Tibial nerve (tissue), 4 donors: ENCODE data around the gene HS6ST3. TPM values are rescaled to one million over a fixed set of nuclear protein-coding genes. Genes with fewer than 3 reads are reported as not detected.

Source experiments
- DNase-seq, 2 donors: peaks; one replicate each; pipeline ENCODE4 v3.0.0-alpha.2; 2019; ENCODE audit warnings: low spot score in 2 of 2
- H3K27ac ChIP-seq, 4 donors: fragments of 200-600 bp; sonication (generic) in 3 of 4; one replicate each; pipeline ENCODE4 v1.5.1; 2017 to 2019; ENCODE audit warnings: mild to moderate bottlenecking in 1 of 4
- H3K27me3 ChIP-seq, 2 donors: fragments of 200-600 bp; sonication (generic) in 1 of 2; one replicate each; pipeline versions ENCODE4 v1.5.1 to v1.6.0; 2017 to 2019
- H3K36me3 ChIP-seq, 3 donors: fragments of 200-600 bp; sonication (generic); one replicate each; pipeline ENCODE4 v1.5.1; 2018 to 2019
- H3K4me1 ChIP-seq, 4 donors: fragments of 200-600 bp; sonication (generic) in 3 of 4; one replicate each; pipeline ENCODE4 v1.5.1; 2017 to 2019
- H3K4me3 ChIP-seq, 4 donors: fragments of 200-600 bp; sonication (generic) in 3 of 4; one replicate each; pipeline ENCODE4 v1.5.1; 2017 to 2019; ENCODE audit warnings: mild to moderate bottlenecking in 1 of 4, moderate library complexity in 1 of 4
- H3K9me3 ChIP-seq, 4 donors: fragments of 200-600 bp; sonication (generic) in 3 of 4; one replicate each; pipeline ENCODE4 v1.5.1; 2017 to 2019
- EP300 ChIP-seq, 2 donors: sonication (generic); formaldehyde crosslinking; IDR thresholded peaks; one replicate each; pipeline ENCODE4 v1.6.1; 2017; ENCODE audit warnings: antibody characterized with exemption in 2 of 2, mild to moderate bottlenecking in 1 of 2
- POLR2A ChIP-seq, 2 donors: fragments of 450-650 bp; IDR thresholded peaks; one replicate each; pipeline ENCODE4 v1.6.1; 2017; ENCODE audit warnings: antibody characterized with exemption in 2 of 2, mild to moderate bottlenecking in 2 of 2, moderate library complexity in 2 of 2
- WGBS, 2 donors: methylation state at CpG; one replicate each; pipeline ENCODE4 v1.1.5; 2018; 5-methylcytosine and 5-hydroxymethylcytosine counted together
- total RNA-seq, 4 donors: library from RNA; depleted of rRNA; stranded (reverse); fragments of >200 nt; gene quantifications; one replicate each; pipeline ENCODE4 v1.1.0, GENCODE V29; 2016
- TF ChIP-seq, protein P1 (sequence below), 5 experiments: fragments of 200-600 bp in 3 of 5; fragments of 450-650 bp in 2 of 5; sonication (generic) in 3 of 5; IDR thresholded peaks; one replicate each; pipeline ENCODE4 v1.5.1; 2016 to 2019; ENCODE audit warnings: antibody characterized with exemption in 5 of 5, mild to moderate bottlenecking in 3 of 5, moderate library complexity in 2 of 5

HS6ST3 gene
- total RNA-seq, 4 donors from 2014 or later = 0.21 to 1.1 (median 0.79) TPM

DNA sequence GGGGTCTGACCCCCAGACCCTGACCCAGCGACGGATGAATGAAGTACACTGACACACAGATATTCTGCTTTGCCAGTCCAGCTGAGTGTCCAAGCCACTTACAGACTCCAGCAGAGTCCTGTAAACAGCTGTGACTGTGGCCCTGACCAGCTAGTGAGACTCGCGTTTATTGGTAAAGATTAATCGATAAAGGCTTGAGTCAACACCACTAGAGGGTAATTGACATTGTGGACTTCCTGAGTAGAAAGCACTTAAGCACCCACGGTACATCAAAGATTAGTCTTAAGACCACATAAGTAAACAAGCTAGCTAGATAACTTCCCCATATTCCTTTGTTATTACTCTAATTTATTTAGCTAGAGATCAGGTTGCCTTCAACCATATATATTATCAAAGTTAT is 758.4 kb downstream of the HS6ST3 start:
- WGBS, 2 donors = 80 to 88% methylated on average over 6 of the region's 6 CpGs
- Histone ChIP-seq H3K9me3 (no peaks in the 10 kb centered on the region), H3K36me3 (no peaks in the 10 kb centered on the region), H3K27me3 (no peaks in the 10 kb centered on the region), H3K4me1 (no peaks in the 10 kb centered on the region), H3K4me3 (no peak overlapping the region), H3K27ac (no peak overlapping the region)
- DNase-seq = no peak
- TF ChIP-seq EP300 (IDR thresholded peaks at IDR 0.05) = no peak
- TF ChIP-seq, protein P1, sequence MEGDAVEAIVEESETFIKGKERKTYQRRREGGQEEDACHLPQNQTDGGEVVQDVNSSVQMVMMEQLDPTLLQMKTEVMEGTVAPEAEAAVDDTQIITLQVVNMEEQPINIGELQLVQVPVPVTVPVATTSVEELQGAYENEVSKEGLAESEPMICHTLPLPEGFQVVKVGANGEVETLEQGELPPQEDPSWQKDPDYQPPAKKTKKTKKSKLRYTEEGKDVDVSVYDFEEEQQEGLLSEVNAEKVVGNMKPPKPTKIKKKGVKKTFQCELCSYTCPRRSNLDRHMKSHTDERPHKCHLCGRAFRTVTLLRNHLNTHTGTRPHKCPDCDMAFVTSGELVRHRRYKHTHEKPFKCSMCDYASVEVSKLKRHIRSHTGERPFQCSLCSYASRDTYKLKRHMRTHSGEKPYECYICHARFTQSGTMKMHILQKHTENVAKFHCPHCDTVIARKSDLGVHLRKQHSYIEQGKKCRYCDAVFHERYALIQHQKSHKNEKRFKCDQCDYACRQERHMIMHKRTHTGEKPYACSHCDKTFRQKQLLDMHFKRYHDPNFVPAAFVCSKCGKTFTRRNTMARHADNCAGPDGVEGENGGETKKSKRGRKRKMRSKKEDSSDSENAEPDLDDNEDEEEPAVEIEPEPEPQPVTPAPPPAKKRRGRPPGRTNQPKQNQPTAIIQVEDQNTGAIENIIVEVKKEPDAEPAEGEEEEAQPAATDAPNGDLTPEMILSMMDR (IDR thresholded peaks at IDR 0.05) = no peak
- no peak for TF ChIP-seq POLR2A (IDR thresholded peaks at IDR 0.05)

DNA sequence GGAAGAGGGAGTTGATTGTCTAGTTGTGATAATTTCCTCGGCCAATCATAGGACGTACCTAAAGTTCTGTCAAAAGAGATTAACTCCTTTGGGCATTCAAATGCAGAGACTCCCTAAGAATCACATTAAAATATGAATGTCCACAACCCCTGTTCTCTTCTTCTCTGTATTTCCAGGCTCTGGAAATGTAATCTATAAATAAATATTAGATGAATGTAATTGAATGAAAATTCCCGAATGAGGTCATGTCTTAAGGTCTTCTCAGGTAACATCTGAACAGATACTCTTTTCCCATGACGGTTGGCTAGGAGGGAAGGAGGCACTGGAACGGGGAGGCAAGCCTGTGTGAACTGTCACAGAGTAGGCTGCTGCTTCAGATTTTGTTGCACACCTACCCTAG is 759.2 kb downstream of the HS6ST3 start:
- H3K27ac ChIP-seq = no peak overlapping the region
- no peaks in the 10 kb centered on the region for H3K36me3 ChIP-seq
- H3K9me3 ChIP-seq = no peaks in the 10 kb centered on the region
- 87 to 92% methylated on average over 5 of the region's 5 CpGs for WGBS, 2 donors
- no peak overlapping the region for H3K4me3 ChIP-seq
- TF ChIP-seq EP300 (IDR thresholded peaks at IDR 0.05) (no peak), POLR2A (IDR thresholded peaks at IDR 0.05) (no peak)
- TF ChIP-seq, protein P1 (IDR thresholded peaks at IDR 0.05) = no peak
- no peaks in the 10 kb centered on the region for H3K27me3 ChIP-seq
- H3K4me1 ChIP-seq = no peaks in the 10 kb centered on the region
- no peak for DNase-seq

DNA sequence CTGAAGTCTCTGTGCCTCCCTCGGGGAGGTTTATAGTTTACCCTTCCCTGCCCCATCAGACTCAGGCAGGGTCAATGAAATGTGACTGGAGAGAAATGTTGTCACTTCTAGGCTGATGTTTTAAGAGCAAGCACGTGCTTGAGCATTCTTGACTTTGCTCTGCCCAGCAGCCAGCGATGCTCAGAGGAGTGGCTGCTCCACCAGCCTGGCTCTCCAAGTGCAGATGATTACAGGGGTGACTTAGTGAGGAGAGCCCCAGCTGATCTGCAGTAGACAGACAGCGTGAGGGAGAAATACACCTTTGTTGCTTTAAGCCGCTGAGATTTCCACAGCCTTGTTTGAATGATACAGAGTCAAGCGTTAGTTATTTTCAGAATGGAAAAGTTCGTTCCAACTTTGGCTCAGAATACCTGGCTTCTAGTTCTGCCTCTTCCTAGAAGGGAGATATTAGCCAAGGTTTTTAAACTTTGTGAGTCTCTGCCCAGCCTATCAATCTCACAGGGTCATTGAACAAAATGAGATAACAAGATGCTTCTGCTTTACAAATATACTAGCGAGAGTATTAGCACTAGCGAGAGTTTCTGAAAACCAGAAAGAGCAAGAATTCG is 760.7 kb downstream of the HS6ST3 start:
- WGBS, 2 donors = 78 to 82% methylated on average over 8 to 10 of the region's 10 CpGs
- H3K27ac ChIP-seq = no peak overlapping the region
- no peaks in the 10 kb centered on the region for H3K4me1 ChIP-seq
- H3K27me3 ChIP-seq = no peaks in the 10 kb centered on the region
- no peaks in the 10 kb centered on the region for H3K9me3 ChIP-seq
- DNase-seq = no peak
- TF ChIP-seq, protein P1 (IDR thresholded peaks at IDR 0.05) = no peak
- no peak for TF ChIP-seq POLR2A (IDR thresholded peaks at IDR 0.05)
- no peak for TF ChIP-seq EP300 (IDR thresholded peaks at IDR 0.05)
- no peaks in the 10 kb centered on the region for H3K36me3 ChIP-seq
- H3K4me3 ChIP-seq = no peak overlapping the region

DNA sequence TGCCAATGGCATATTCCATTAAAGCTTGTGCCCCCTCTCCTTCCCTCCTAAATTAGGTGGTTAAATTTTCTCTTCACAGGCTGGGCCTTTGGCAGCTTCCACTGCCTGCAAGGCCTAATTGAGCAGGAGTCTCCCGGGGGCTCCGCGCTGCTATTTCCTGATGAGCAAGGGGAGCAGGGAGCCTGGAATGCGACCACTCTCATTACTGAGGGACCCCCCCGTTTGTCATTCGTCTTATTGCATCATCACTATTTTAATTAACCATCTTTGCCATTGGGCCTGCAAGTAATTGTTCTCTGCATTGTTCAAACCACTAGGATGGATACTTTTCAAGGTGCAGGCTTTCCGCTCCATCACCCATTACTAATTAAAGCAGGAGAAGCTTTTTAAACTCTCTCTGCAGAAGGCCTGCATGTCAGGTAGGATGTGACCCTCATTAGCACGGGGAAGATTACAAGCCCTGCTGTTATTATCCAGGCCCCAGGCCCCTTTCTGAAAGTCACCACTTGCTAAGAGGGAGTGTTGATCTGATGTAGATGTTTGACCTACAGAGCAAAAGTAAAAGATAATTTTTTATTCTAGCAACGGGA is 762.0 kb downstream of the HS6ST3 start:
- Histone ChIP-seq H3K4me3 (no peak overlapping the region), H3K27me3 (no peaks in the 10 kb centered on the region), H3K27ac (no peak overlapping the region), H3K9me3 (no peaks in the 10 kb centered on the region), H3K36me3 (no peaks in the 10 kb centered on the region), H3K4me1 (no peaks in the 10 kb centered on the region)
- no peak for DNase-seq
- 57 to 65% methylated on average over 9 of the region's 9 CpGs for WGBS, 2 donors
- TF ChIP-seq, protein P1 (IDR thresholded peaks at IDR 0.05) = no peak
- no peak for TF ChIP-seq POLR2A (IDR thresholded peaks at IDR 0.05)
- TF ChIP-seq EP300 (IDR thresholded peaks at IDR 0.05) = no peak

DNA sequence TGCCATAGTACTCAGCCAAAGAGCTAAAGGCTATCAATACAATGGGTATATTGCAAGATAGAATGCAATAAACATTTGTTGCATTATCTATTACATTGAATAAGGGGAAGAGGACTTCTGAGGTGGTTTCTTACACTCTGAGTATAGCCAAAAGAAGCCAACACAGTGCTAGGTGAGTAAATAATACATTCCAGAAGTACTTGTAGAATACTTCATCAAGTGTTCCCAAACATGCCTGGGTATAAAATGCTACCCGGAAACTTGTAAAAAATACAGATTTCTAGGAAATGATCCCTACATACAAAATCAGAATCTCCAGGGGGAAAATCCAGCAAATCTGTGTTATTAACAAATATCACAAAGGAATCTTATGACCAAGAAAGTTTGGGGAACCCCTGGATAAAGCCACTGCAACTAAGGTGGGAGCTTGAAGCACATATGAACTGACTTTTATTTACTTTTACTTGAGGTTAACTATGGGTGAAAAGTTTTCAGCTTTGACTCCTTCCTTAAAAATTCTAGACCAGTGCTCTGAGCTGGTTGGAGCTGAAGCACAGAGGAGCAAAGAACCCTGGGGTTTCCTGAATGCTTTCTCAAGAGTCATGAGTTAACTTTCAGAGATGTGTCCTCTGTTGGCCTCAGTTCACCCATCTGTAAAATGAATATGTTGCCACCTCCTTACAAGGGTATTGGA is 768.4 kb downstream of the HS6ST3 start:
- 95 to 96% methylated on average over 1 of the region's 1 CpG for WGBS, 2 donors
- no peak for TF ChIP-seq POLR2A (IDR thresholded peaks at IDR 0.05)
- TF ChIP-seq, protein P1 (IDR thresholded peaks at IDR 0.05) = no peak

More for the DNA sequence above, 768.4 kb downstream of the HS6ST3 start:
- H3K4me3 ChIP-seq = no peak overlapping the region
- no peak for DNase-seq
- no peak overlapping the region for H3K27ac ChIP-seq
- H3K27me3 ChIP-seq = no peaks in the 10 kb centered on the region
- no peaks in the 10 kb centered on the region for H3K4me1 ChIP-seq
- no peaks in the 10 kb centered on the region for H3K36me3 ChIP-seq
- H3K9me3 ChIP-seq = no peaks in the 10 kb centered on the region
